Activated CD4-positive, alpha-beta memory T cell treated with anti-CD3 and anti-CD28 coated beads for 36 hours (primary cell): Measurements from ENCODE around the gene FMN1. TPM values are rescaled to one million over a fixed set of nuclear protein-coding genes. Genes with fewer than 3 reads are reported as not detected.

Experiments
- CTCF ChIA-PET: fragments of 350-600 bp; sonication (Branson Sonifier 250); formaldehyde crosslinking; loops from one replicate; lab custom pipeline; 2021; ENCODE audit warnings: antibody characterized with exemption, inconsistent platforms; lab: Charles Lee
- POLR2A ChIA-PET: fragments of 350-600 bp; sonication (Branson Sonifier 250); formaldehyde crosslinking; loops from one replicate; lab custom pipeline; 2021; ENCODE audit warnings: antibody characterized with exemption; lab: Charles Lee
- DNase-seq: peaks from one replicate; pipeline ENCODE4 v3.0.0-alpha.2; 2020
- H3K27ac Mint-ChIP-seq: one replicate; pipeline ENCODE4 v1.8.0; 2021; ENCODE audit warnings: mixed read lengths
- H3K27me3 Mint-ChIP-seq: one replicate; pipeline ENCODE4 v1.8.0; 2021; ENCODE audit warnings: mixed read lengths
- H3K36me3 Mint-ChIP-seq: one replicate; pipeline ENCODE4 v1.8.0; 2021; ENCODE audit warnings: mixed read lengths
- H3K4me1 Mint-ChIP-seq: one replicate; pipeline ENCODE4 v1.8.0; 2021; ENCODE audit warnings: low read depth, mixed read lengths
- H3K4me3 Mint-ChIP-seq: one replicate; pipeline ENCODE4 v1.8.0; 2021; ENCODE audit warnings: mild to moderate bottlenecking, mixed read lengths
- H3K9me3 Mint-ChIP-seq: one replicate; pipeline ENCODE4 v1.8.0; 2021; ENCODE audit warnings: mixed read lengths
- intact Hi-C: fragments of 100-400 bp; cut with micrococcal nuclease; formaldehyde crosslinking; loops from one replicate; pipeline ENCODE4 v1.15.1; 2023
- total RNA-seq, 2 experiments: library from RNA; stranded (reverse); gene quantifications; one replicate each; pipeline ENCODE4 v1.2.3, GENCODE V29; 2021

Gene FMN1
- total RNA-seq, 2 experiments from 2014 or later, result 0.05 TPM; not detected in 1

GRCh38 chr15:32886459-32886858 is 308.1 kb downstream of the FMN1 start:
- ChIA-PET POLR2A (no interaction called here), CTCF (no interaction called here)
- no peak overlapping the region for H3K4me3 Mint-ChIP-seq
- DNase-seq, result no peak
- H3K9me3 Mint-ChIP-seq, result no peaks in the 10 kb centered on the region
- H3K4me1 Mint-ChIP-seq, result no peaks in the 10 kb centered on the region
- H3K27me3 Mint-ChIP-seq, result no peaks in the 10 kb centered on the region
- no peak overlapping the region for H3K27ac Mint-ChIP-seq
- intact Hi-C loops, result no loop called here
- no peaks in the 10 kb centered on the region for H3K36me3 Mint-ChIP-seq

- ChIA-PET CTCF (no interaction called here), POLR2A (no interaction called here)
- Mint-ChIP-seq H3K9me3 (no peaks in the 10 kb centered on the region), H3K4me3 (no peak overlapping the region), H3K36me3 (no peaks in the 10 kb centered on the region), H3K4me1 (no peaks in the 10 kb centered on the region), H3K27ac (no peak overlapping the region), H3K27me3 (no peaks in the 10 kb centered on the region)
- DNase-seq, result no peak
- intact Hi-C loops, result no loop called here
These were observed 308.8 kb downstream of the FMN1 start for GRCh38 chr15:32885713-32886112.

- Mint-ChIP-seq H3K9me3 (no peaks in the 10 kb centered on the region), H3K36me3 (no peaks in the 10 kb centered on the region), H3K4me1 (no peaks in the 10 kb centered on the region), H3K27ac (no peak overlapping the region), H3K27me3 (no peaks in the 10 kb centered on the region), H3K4me3 (no peak overlapping the region)
- ChIA-PET POLR2A (no interaction called here), CTCF (no interaction called here)
- intact Hi-C loops, result no loop called here
- no peak for DNase-seq
These were observed 310.4 kb downstream of the FMN1 start for GRCh38 chr15:32884146-32884545.

GRCh38 chr15:32882955-32883354 is 311.6 kb downstream of the FMN1 start:
- Mint-ChIP-seq H3K4me1 (no peaks in the 10 kb centered on the region), H3K27me3 (no peaks in the 10 kb centered on the region), H3K36me3 (no peaks in the 10 kb centered on the region), H3K27ac (no peak overlapping the region), H3K9me3 (no peaks in the 10 kb centered on the region), H3K4me3 (no peak overlapping the region)
- no peak for DNase-seq
- ChIA-PET POLR2A (no interaction called here), CTCF (no interaction called here)
- intact Hi-C loops, result no loop called here

GRCh38 chr15:32881528-32881927 is 313.0 kb downstream of the FMN1 start:
- Mint-ChIP-seq H3K27me3 (no peaks in the 10 kb centered on the region), H3K27ac (no peak overlapping the region), H3K4me1 (no peaks in the 10 kb centered on the region), H3K36me3 (no peaks in the 10 kb centered on the region), H3K9me3 (no peaks in the 10 kb centered on the region), H3K4me3 (no peak overlapping the region)
- DNase-seq, result no peak
- intact Hi-C loops, result no loop called here
- ChIA-PET CTCF (no interaction called here), POLR2A (no interaction called here)

GRCh38 chr15:32880642-32881041 is 313.9 kb downstream of the FMN1 start:
- no peak for DNase-seq
- intact Hi-C loops, result no loop called here
- no peak overlapping the region for H3K4me3 Mint-ChIP-seq
- H3K27me3 Mint-ChIP-seq, result no peaks in the 10 kb centered on the region
- no peak overlapping the region for H3K27ac Mint-ChIP-seq
- H3K36me3 Mint-ChIP-seq, result no peaks in the 10 kb centered on the region
- POLR2A ChIA-PET, result no interaction called here
- no peaks in the 10 kb centered on the region for H3K9me3 Mint-ChIP-seq
- H3K4me1 Mint-ChIP-seq, result no peaks in the 10 kb centered on the region
- CTCF ChIA-PET, result interaction anchor here (0.6 kb wide), 1 partner anchor 114 kb away, joined by 3 read pairs; no protein-coding TSS in a partner anchor

- H3K9me3 Mint-ChIP-seq, result no peaks in the 10 kb centered on the region
- ChIA-PET POLR2A (no interaction called here), CTCF (interaction anchor here (0.6 kb wide), 1 partner anchor 115 kb away, joined by 3 read pairs; no protein-coding TSS in a partner anchor)
- no peak for DNase-seq
- no peaks in the 10 kb centered on the region for H3K4me1 Mint-ChIP-seq
- H3K4me3 Mint-ChIP-seq, result no peak overlapping the region
- no peaks in the 10 kb centered on the region for H3K36me3 Mint-ChIP-seq
- no peaks in the 10 kb centered on the region for H3K27me3 Mint-ChIP-seq
- H3K27ac Mint-ChIP-seq, result no peak overlapping the region
- intact Hi-C loops, result no loop called here
These were observed 314.5 kb downstream of the FMN1 start for GRCh38 chr15:32879980-32880379.

- Mint-ChIP-seq H3K36me3 (no peaks in the 10 kb centered on the region), H3K4me3 (no peak overlapping the region), H3K4me1 (no peaks in the 10 kb centered on the region), H3K9me3 (no peaks in the 10 kb centered on the region), H3K27me3 (no peaks in the 10 kb centered on the region), H3K27ac (no peak overlapping the region)
- intact Hi-C loops, result no loop called here
- no peak for DNase-seq
- CTCF ChIA-PET, result no interaction called here
- POLR2A ChIA-PET, result no interaction called here
These were observed 315.4 kb downstream of the FMN1 start for GRCh38 chr15:32878869-32879805.

- Mint-ChIP-seq H3K4me3 (no peak overlapping the region), H3K9me3 (no peaks in the 10 kb centered on the region), H3K27ac (no peak overlapping the region), H3K4me1 (no peaks in the 10 kb centered on the region), H3K36me3 (no peaks in the 10 kb centered on the region), H3K27me3 (no peaks in the 10 kb centered on the region)
- intact Hi-C loops, result no loop called here
- CTCF ChIA-PET, result no interaction called here
- POLR2A ChIA-PET, result no interaction called here
- no peak for DNase-seq
These were observed 316.2 kb downstream of the FMN1 start for GRCh38 chr15:32878342-32878741.

- no peaks in the 10 kb centered on the region for H3K27me3 Mint-ChIP-seq
- POLR2A ChIA-PET, result interaction anchor here (0.6 kb wide), 1 partner anchor 26 kb away, joined by 3 read pairs; no protein-coding TSS in a partner anchor
- no peak for DNase-seq
- no peak overlapping the region for H3K27ac Mint-ChIP-seq
- H3K4me1 Mint-ChIP-seq, result no peaks in the 10 kb centered on the region
- no peaks in the 10 kb centered on the region for H3K9me3 Mint-ChIP-seq
- no peak overlapping the region for H3K4me3 Mint-ChIP-seq
- CTCF ChIA-PET, result interaction anchor here (0.8 kb wide), 1 partner anchor 214 kb away, joined by 5 read pairs; no protein-coding TSS in a partner anchor
- H3K36me3 Mint-ChIP-seq, result no peaks in the 10 kb centered on the region
- intact Hi-C loops, result no loop called here
These were observed 317.1 kb downstream of the FMN1 start for GRCh38 chr15:32877252-32878019.

GRCh38 chr15:32873284-32874114 is 321.0 kb downstream of the FMN1 start:
- no peak overlapping the region for H3K27ac Mint-ChIP-seq
- POLR2A ChIA-PET, result no interaction called here
- CTCF ChIA-PET, result no interaction called here
- H3K4me1 Mint-ChIP-seq, result no peaks in the 10 kb centered on the region
- H3K9me3 Mint-ChIP-seq, result no peaks in the 10 kb centered on the region
- H3K27me3 Mint-ChIP-seq, result no peaks in the 10 kb centered on the region
- DNase-seq, result no peak
- intact Hi-C loops, result no loop called here
- no peaks in the 10 kb centered on the region for H3K36me3 Mint-ChIP-seq
- H3K4me3 Mint-ChIP-seq, result no peak overlapping the region
